Erythroblast (primary cell): Measurements from ENCODE around the gene FAM216B.

Experiments used
- GATA1 ChIP-seq: IDR thresholded peaks from 2 replicates; pipeline ENCODE4 v1.6.1; 2011; ENCODE audit warnings: low read depth, mild to moderate bottlenecking, control low read depth, low read length, moderate library complexity
- POLR2A ChIP-seq: IDR thresholded peaks from 2 replicates; pipeline ENCODE4 v1.6.1; 2011; ENCODE audit warnings: mild to moderate bottlenecking, low read length

DNA sequence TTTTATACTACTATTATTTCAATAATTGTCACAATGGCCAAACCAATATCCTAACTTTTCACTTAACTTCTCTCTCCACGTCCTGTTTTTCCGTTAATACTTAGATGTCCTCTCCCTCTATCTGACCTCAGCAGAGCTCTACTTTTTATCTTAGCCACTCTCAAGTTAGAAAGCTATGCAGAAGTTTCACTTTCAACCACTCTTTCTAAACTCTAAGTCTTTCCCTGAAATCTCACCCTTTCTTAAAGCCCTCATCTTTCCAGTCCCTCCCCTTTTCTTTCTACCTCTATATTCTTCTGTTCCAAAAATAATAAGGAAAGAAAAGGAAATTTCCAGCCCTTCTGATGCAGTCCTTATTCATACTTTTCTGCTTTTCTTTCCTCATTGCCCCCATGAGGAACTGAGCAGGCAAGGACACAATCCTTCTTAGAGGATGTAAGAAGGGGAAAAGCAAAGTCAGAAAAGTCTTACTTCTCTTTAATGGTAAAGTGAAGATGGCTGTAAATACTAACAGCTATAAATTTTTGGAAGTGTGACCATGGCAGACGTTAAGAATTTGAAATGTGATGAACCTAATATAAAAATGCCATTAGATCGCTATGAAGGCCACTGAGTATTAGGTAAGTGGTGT lies 23.0 kb downstream of the FAM216B start:
- TF ChIP-seq POLR2A (no peak), GATA1 (no peak)
